Stimulated activated CD4-positive, alpha-beta T cell treated with anti-CD3 and anti-CD28 coated beads, Interleukin-15, amount 100 ng/mL, for 48 hours (primary cell): Measurements from ENCODE around the gene ATF6.
"Not testable (repeated sequence)": the region's sequence is repeated elsewhere in the genome, so short reads cannot be mapped to it uniquely, and the experiment has no call there.

Experiments used
- DNase-seq, 2 donors: peaks; one replicate each; pipeline ENCODE4 v3.0.0-alpha.2; 2020; ENCODE audit warnings: low read depth in 2 of 2

ATF6 gene

GRCh38 chr1:161779393-161779792 lies 13.3 kb downstream of the ATF6 start:
- DNase-seq = no peak

- no peak for DNase-seq
These were observed 15.9 kb downstream of the ATF6 start for GRCh38 chr1:161781995-161782394.

- DNase-seq = no peak
These were observed 16.8 kb downstream of the ATF6 start for GRCh38 chr1:161782886-161783285.

GRCh38 chr1:161784968-161785367 lies 18.8 kb downstream of the ATF6 start:
- DNase-seq = no peak

GRCh38 chr1:161787355-161787754 lies 21.2 kb downstream of the ATF6 start:
- DNase-seq = no peak

- no peak for DNase-seq
These were observed 24.6 kb downstream of the ATF6 start for GRCh38 chr1:161790587-161791317.

GRCh38 chr1:161791904-161792655 lies 26.0 kb downstream of the ATF6 start:
- no peak for DNase-seq

GRCh38 chr1:161792740-161793139 lies 26.6 kb downstream of the ATF6 start:
- DNase-seq = no peak

GRCh38 chr1:161799792-161800191 lies 33.7 kb downstream of the ATF6 start:
- no peak for DNase-seq

GRCh38 chr1:161801955-161802354 lies 35.8 kb downstream of the ATF6 start:
- no peak for DNase-seq

- no peak for DNase-seq
These were observed 37.1 kb downstream of the ATF6 start for GRCh38 chr1:161803181-161803580.

- no peak for DNase-seq
These were observed 39.5 kb downstream of the ATF6 start for GRCh38 chr1:161805399-161806197.

- not testable (repeated sequence) for DNase-seq
These were observed 43.1 kb downstream of the ATF6 start for GRCh38 chr1:161809202-161809601.

GRCh38 chr1:161809656-161810055 lies 43.5 kb downstream of the ATF6 start:
- not testable (repeated sequence) for DNase-seq

- no peak for DNase-seq
These were observed 44.7 kb downstream of the ATF6 start for GRCh38 chr1:161810780-161811179.

GRCh38 chr1:161816201-161816600 lies 50.1 kb downstream of the ATF6 start:
- DNase-seq = no peak

- no peak for DNase-seq
These were observed 51.1 kb downstream of the ATF6 start for GRCh38 chr1:161817176-161817730.

- no peak for DNase-seq
These were observed 54.8 kb downstream of the ATF6 start for GRCh38 chr1:161820914-161821313.

- no peak for DNase-seq
These were observed 58.5 kb downstream of the ATF6 start for GRCh38 chr1:161824618-161825017.

GRCh38 chr1:161825831-161826230 lies 59.7 kb downstream of the ATF6 start:
- no peak for DNase-seq

- DNase-seq = no peak
These were observed 60.4 kb downstream of the ATF6 start for GRCh38 chr1:161826478-161826877.

GRCh38 chr1:161827786-161828185 lies 61.7 kb downstream of the ATF6 start:
- DNase-seq = no peak
